H9 (cell line): ENCODE measurements around the gene CPA4. TPM values are rescaled to one million over a fixed set of nuclear protein-coding genes. Genes with fewer than 3 reads are reported as not detected.

Experiments used
- DNase-seq: peaks from one replicate; pipeline ENCODE4 v3.0.0-alpha.2; 2017
- H2AFZ ChIP-seq: one replicate; pipeline ENCODE4 v1.6.1; 2013; ENCODE audit warnings: mild to moderate bottlenecking, low read length, control low read depth, moderate library complexity
- H2AK5ac ChIP-seq: 2 replicates; pipeline ENCODE4 v1.6.1; 2013; ENCODE audit warnings: low read length, control low read depth, mixed read lengths; ENCODE audit not compliant: insufficient read length
- H2BK120ac ChIP-seq: one replicate; pipeline ENCODE4 v1.6.1; 2013; ENCODE audit warnings: low read depth, mild to moderate bottlenecking, low read length, control low read depth, inconsistent platforms; ENCODE audit not compliant: poor library complexity, severe bottlenecking
- H2BK12ac ChIP-seq: 2 replicates; pipeline ENCODE4 v1.6.1; 2013; ENCODE audit warnings: low read length, control low read depth, mixed read lengths, low read depth; ENCODE audit not compliant: insufficient read length
- H2BK15ac ChIP-seq: 2 replicates; pipeline ENCODE4 v1.6.1; 2013; ENCODE audit warnings: low read depth, low read length, control low read depth
- H2BK20ac ChIP-seq: one replicate; pipeline ENCODE4 v1.6.1; 2013; ENCODE audit warnings: low read depth, mild to moderate bottlenecking, low read length, control low read depth, inconsistent platforms; ENCODE audit not compliant: poor library complexity, severe bottlenecking
- H2BK5ac ChIP-seq: 2 replicates; pipeline ENCODE4 v1.6.1; 2013; ENCODE audit warnings: low read length, control low read depth, mixed read lengths; ENCODE audit not compliant: insufficient read length
- H3K14ac ChIP-seq: 2 replicates; pipeline ENCODE4 v1.6.1; 2013; ENCODE audit warnings: low read length, control low read depth; ENCODE audit not compliant: insufficient read depth
- H3K18ac ChIP-seq: 2 replicates; pipeline ENCODE4 v1.6.1; 2013; ENCODE audit warnings: low read depth, mild to moderate bottlenecking, mixed read lengths, low read length, control low read depth; ENCODE audit not compliant: insufficient read length
- H3K23ac ChIP-seq: 2 replicates; pipeline ENCODE4 v1.6.1; 2013; ENCODE audit warnings: low read length, control low read depth, mixed read lengths, low read depth; ENCODE audit not compliant: insufficient read length
- H3K23me2 ChIP-seq: 2 replicates; pipeline ENCODE4 v1.6.1; 2013; ENCODE audit warnings: low read depth, mild to moderate bottlenecking, mixed read lengths, low read length, control low read depth; ENCODE audit not compliant: insufficient read length, poor library complexity, severe bottlenecking
- H3K27ac ChIP-seq: 2 replicates; pipeline ENCODE4 v1.5.1; 2013; ENCODE audit warnings: low read length, control low read depth, mixed read lengths, low read depth; ENCODE audit not compliant: insufficient read length
- H3K27me3 ChIP-seq: 2 replicates; pipeline ENCODE4 v1.6.1; 2013; ENCODE audit warnings: low read length, control low read depth, inconsistent platforms; ENCODE audit not compliant: insufficient read depth
- H3K4ac ChIP-seq: 2 replicates; pipeline ENCODE4 v1.6.1; 2013; ENCODE audit warnings: low read depth, mild to moderate bottlenecking, control low read depth, inconsistent platforms, low read length, moderate library complexity
- H3K4me1 ChIP-seq: 2 replicates; pipeline ENCODE4 v1.6.1; 2013; ENCODE audit warnings: low read length, control low read depth, inconsistent platforms; ENCODE audit not compliant: insufficient read depth
- H3K4me2 ChIP-seq: 2 replicates; pipeline ENCODE4 v1.6.1; 2013; ENCODE audit warnings: low read length, control low read depth, mixed read lengths; ENCODE audit not compliant: insufficient read length, insufficient read depth
- H3K56ac ChIP-seq: 2 replicates; pipeline ENCODE4 v1.6.1; 2013; ENCODE audit warnings: low read depth, mild to moderate bottlenecking, mixed read lengths, low read length, control low read depth; ENCODE audit not compliant: insufficient read length
- H3K79me1 ChIP-seq: 2 replicates; pipeline ENCODE4 v1.6.1; 2013; ENCODE audit warnings: low read depth, mild to moderate bottlenecking, moderate library complexity, low read length, control low read depth, inconsistent platforms; ENCODE audit not compliant: insufficient read depth, poor library complexity, severe bottlenecking
- H3K79me2 ChIP-seq: 2 replicates; pipeline ENCODE4 v1.6.1; 2013; ENCODE audit warnings: low read length, control low read depth, inconsistent platforms; ENCODE audit not compliant: insufficient read depth
- H3K9ac ChIP-seq: 2 replicates; pipeline ENCODE4 v1.6.1; 2013; ENCODE audit warnings: low read length, control low read depth, mixed read lengths; ENCODE audit not compliant: insufficient read length; ENCODE audit errors: extremely low read depth
- H3K9me3 ChIP-seq: one replicate; pipeline ENCODE4 v1.6.1; 2013; ENCODE audit warnings: low read depth, low read length, inconsistent platforms; ENCODE audit not compliant: control insufficient read depth
- H3T11ph ChIP-seq: one replicate; pipeline ENCODE4 v1.6.1; 2013; ENCODE audit warnings: mild to moderate bottlenecking, low read length, control low read depth, inconsistent platforms
- H4K20me1 ChIP-seq: one replicate; pipeline ENCODE4 v1.6.1; 2013; ENCODE audit not compliant: control insufficient read depth, insufficient read length, insufficient read depth
- H4K5ac ChIP-seq: 2 replicates; pipeline ENCODE4 v1.6.1; 2013; ENCODE audit warnings: low read depth, mild to moderate bottlenecking, mixed read lengths, low read length, control low read depth; ENCODE audit not compliant: insufficient read length
- H4K8ac ChIP-seq: replicated peaks from 2 replicates; pipeline ENCODE4 v1.6.1; 2013; ENCODE audit warnings: low read length, control low read depth, mixed read lengths, low read depth; ENCODE audit not compliant: insufficient read length
- H4K91ac ChIP-seq: 2 replicates; pipeline ENCODE4 v1.6.1; 2013; ENCODE audit warnings: low read depth, mild to moderate bottlenecking, moderate library complexity, mixed read lengths, low read length, control low read depth; ENCODE audit not compliant: insufficient read length
- H3K27ac Mint-ChIP-seq, 3 experiments: 2 replicates in 2 of 3; 3 replicates in 1 of 3; pipeline ENCODE4 v1.8.0; 2020 to 2021; ENCODE audit warnings: mixed read lengths in 3 of 3, mild to moderate bottlenecking in 1 of 3, moderate library complexity in 1 of 3
- H3K27me3 Mint-ChIP-seq: 2 replicates; pipeline ENCODE4 v1.8.0; 2021; ENCODE audit warnings: low read depth, mild to moderate bottlenecking, moderate library complexity, mixed read lengths
- H3K36me3 Mint-ChIP-seq, 3 experiments: 2 replicates in 2 of 3; 3 replicates in 1 of 3; pipeline ENCODE4 v1.8.0; 2020 to 2021; ENCODE audit warnings: low read depth in 3 of 3, mixed read lengths in 3 of 3; ENCODE audit not compliant: insufficient read depth in 1 of 3
- H3K4me1 Mint-ChIP-seq, 2 experiments: 2 replicates each; pipeline ENCODE4 v1.8.0; 2020; ENCODE audit warnings: mixed read lengths in 2 of 2
- H3K4me3 Mint-ChIP-seq, 2 experiments: 2 replicates in 1 of 2; 3 replicates in 1 of 2; pipeline ENCODE4 v1.8.0; 2020 to 2021; ENCODE audit warnings: mild to moderate bottlenecking in 2 of 2, mixed read lengths in 2 of 2, moderate library complexity in 1 of 2
- H3K9me3 Mint-ChIP-seq, 2 experiments: 2 replicates in 1 of 2; 3 replicates in 1 of 2; pipeline ENCODE4 v1.8.0; 2020; ENCODE audit warnings: mild to moderate bottlenecking in 2 of 2, mixed read lengths in 2 of 2, moderate library complexity in 1 of 2
- CTCF ChIP-seq: fragments of 200-600 bp; sonication (generic); conservative IDR thresholded peaks from 3 replicates; pipeline ENCODE4 v1.8.0; 2021; ENCODE audit warnings: antibody characterized with exemption, mild to moderate bottlenecking
- WGBS: extraction: QIAGEN DNeasy Blood & Tissue Kit; methylation state at CpG from one replicate; pipeline ENCODE4 v1.1.7; 2013; ENCODE audit warnings: missing lambda C conversion rate, low lambda C conversion rate, mixed read lengths; ENCODE audit not compliant: insufficient read length; ENCODE audit errors: extremely low coverage; 5-methylcytosine and 5-hydroxymethylcytosine counted together
- total RNA-seq: library from RNA; stranded (reverse); gene quantifications from 2 replicates; pipeline ENCODE4 v1.2.1, GENCODE V29; 2021

The CPA4 gene
- total RNA-seq, 1 experiment from 2014 or later = not detected

- Histone ChIP-seq H3K4me1 (no peaks in the 10 kb centered on the region), H4K91ac (no peak overlapping the region), H3K56ac (no peak overlapping the region), H3K79me1 (no peaks in the 10 kb centered on the region), H3K27ac (no peak overlapping the region), H3K4ac (no peak overlapping the region), H3K23ac (no peak overlapping the region), H2BK15ac (no peak overlapping the region), H2BK120ac (no peak overlapping the region), H2BK12ac (no peak overlapping the region), H2BK20ac (no peak overlapping the region), H3K9me3 (no peaks in the 10 kb centered on the region), H2AFZ (no peak overlapping the region), H2AK5ac (no peak overlapping the region), H3K18ac (no peak overlapping the region), H2BK5ac (no peak overlapping the region), H4K8ac (no peak overlapping the region), H3K9ac (no peak overlapping the region), H4K5ac (no peak overlapping the region), H3K27me3 (no peaks in the 10 kb centered on the region), H3K23me2 (no peaks in the 10 kb centered on the region), H3K14ac (no peak overlapping the region), H3K4me2 (no peak overlapping the region), H4K20me1 (no peaks in the 10 kb centered on the region), H3K79me2 (no peaks in the 10 kb centered on the region), H3T11ph (no peak overlapping the region)
- Mint-ChIP-seq H3K27ac (no peak overlapping the region), H3K4me3 (no peak overlapping the region), H3K4me1 (no peaks in the 10 kb centered on the region; a peak in 1 of 4 replicates), H3K9me3 (peaks cover 0 to 8% of the 10 kb centered on the region in 2 experiments; a peak in 2 of 5 replicates), H3K36me3 (no peaks in the 10 kb centered on the region; a peak in 1 of 7 replicates), H3K27me3 (peaks cover 4% of the 10 kb centered on the region; the same call in 1 of the 2 replicates)
- WGBS = no CpG with 5 or more reads among the region's 20 CpGs
- no peak for DNase-seq
- TF ChIP-seq CTCF = no peak
Observed at GRCh38 chr7:130297628-130298543, 4.9 kb downstream of the CPA4 start.
